Osteoblast (primary cell): ENCODE results near the gene GPM6B. TPM values are rescaled to one million over a fixed set of nuclear protein-coding genes. Genes with fewer than 3 reads are reported as not detected.

Source experiments
- DNase-seq: peaks from one replicate; pipeline ENCODE4 v3.0.0; 2011; ENCODE audit warnings: low spot score, mixed read lengths; ENCODE audit not compliant: insufficient read length; ENCODE audit errors: missing footprints
- H2AFZ ChIP-seq: 2 replicates; pipeline ENCODE4 v1.6.0; 2011; ENCODE audit warnings: mild to moderate bottlenecking, low read length
- H3K27ac ChIP-seq: 2 replicates; pipeline ENCODE4 v1.5.1; 2011; ENCODE audit warnings: mild to moderate bottlenecking, low read depth, low read length, moderate library complexity
- H3K27me3 ChIP-seq: 2 replicates; pipeline ENCODE4 v1.6.0; 2012; ENCODE audit warnings: mild to moderate bottlenecking, control low read depth, inconsistent platforms, low read length, moderate library complexity; ENCODE audit not compliant: insufficient read depth
- H3K36me3 ChIP-seq: 2 replicates; pipeline ENCODE4 v1.5.1; 2011; ENCODE audit warnings: mild to moderate bottlenecking, low read length, control low read depth, moderate library complexity; ENCODE audit not compliant: insufficient read depth
- H3K4me1 ChIP-seq: 2 replicates; pipeline ENCODE4 v1.5.1; 2011; ENCODE audit warnings: mild to moderate bottlenecking, low read length, control low read depth, moderate library complexity; ENCODE audit not compliant: insufficient read depth
- H3K4me2 ChIP-seq: 2 replicates; pipeline ENCODE4 v1.6.0; 2011; ENCODE audit warnings: mild to moderate bottlenecking, low read length; ENCODE audit not compliant: insufficient read depth
- H3K4me3 ChIP-seq: fragments of 200-600 bp; sonication (generic); 3 replicates; pipeline ENCODE4 v1.5.1; 2012; ENCODE audit warnings: mild to moderate bottlenecking, low read length, inconsistent platforms; ENCODE audit not compliant: insufficient read depth
- H3K79me2 ChIP-seq: 2 replicates; pipeline ENCODE4 v1.6.0; 2012; ENCODE audit warnings: mild to moderate bottlenecking, low read length, control low read depth, inconsistent platforms; ENCODE audit not compliant: insufficient read depth
- H3K9me3 ChIP-seq: 2 replicates; pipeline ENCODE4 v1.5.1; 2011; ENCODE audit warnings: low read depth, low read length, control low read depth
- H4K20me1 ChIP-seq: 2 replicates; pipeline ENCODE4 v1.6.0; 2012; ENCODE audit warnings: mild to moderate bottlenecking, low read length, control low read depth; ENCODE audit not compliant: insufficient read depth
- total RNA-seq: library from RNA; depleted of rRNA; stranded (reverse); fragments of >200 nt; gene quantifications from 2 replicates; pipeline ENCODE4 v1.2.3, GENCODE V29; 2012
- TF ChIP-seq, protein P1 (sequence below): IDR thresholded peaks from 2 replicates; pipeline ENCODE4 v1.5.1; 2011; ENCODE audit warnings: mild to moderate bottlenecking, low read depth, low read length, moderate library complexity; ENCODE audit errors: extremely low read depth

GPM6B gene
- total RNA-seq, 1 donor = 1.1 TPM

DNA sequence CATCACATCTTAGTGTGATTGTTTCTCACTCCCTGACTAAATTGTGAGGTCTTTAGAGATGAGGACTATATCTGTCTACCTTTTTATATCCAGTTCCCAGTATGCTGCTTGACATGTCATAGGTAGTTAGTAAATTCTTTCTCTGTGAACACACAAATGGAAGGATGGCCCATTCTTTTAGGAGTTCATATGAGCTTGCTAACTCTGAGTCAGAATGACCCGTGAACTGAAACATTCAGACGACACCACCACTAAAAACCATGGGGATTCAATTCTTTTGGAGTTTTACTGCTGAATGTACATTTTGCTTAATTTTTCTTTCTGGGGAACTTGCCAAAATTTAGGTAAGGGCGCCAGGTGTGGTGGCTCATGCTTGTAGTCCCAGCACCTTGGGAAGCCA is 68.4 kb downstream of the GPM6B start:
- no peaks in the 10 kb centered on the region for H3K27me3 ChIP-seq
- no peak for DNase-seq
- H3K79me2 ChIP-seq = no peaks in the 10 kb centered on the region
- H2AFZ ChIP-seq = no peak overlapping the region
- peak overlapping the region; percentile 16 for H3K27ac ChIP-seq
- H3K36me3 ChIP-seq = peaks cover 33% of the 10 kb centered on the region
- H3K4me2 ChIP-seq = no peak overlapping the region
- TF ChIP-seq, protein P1, sequence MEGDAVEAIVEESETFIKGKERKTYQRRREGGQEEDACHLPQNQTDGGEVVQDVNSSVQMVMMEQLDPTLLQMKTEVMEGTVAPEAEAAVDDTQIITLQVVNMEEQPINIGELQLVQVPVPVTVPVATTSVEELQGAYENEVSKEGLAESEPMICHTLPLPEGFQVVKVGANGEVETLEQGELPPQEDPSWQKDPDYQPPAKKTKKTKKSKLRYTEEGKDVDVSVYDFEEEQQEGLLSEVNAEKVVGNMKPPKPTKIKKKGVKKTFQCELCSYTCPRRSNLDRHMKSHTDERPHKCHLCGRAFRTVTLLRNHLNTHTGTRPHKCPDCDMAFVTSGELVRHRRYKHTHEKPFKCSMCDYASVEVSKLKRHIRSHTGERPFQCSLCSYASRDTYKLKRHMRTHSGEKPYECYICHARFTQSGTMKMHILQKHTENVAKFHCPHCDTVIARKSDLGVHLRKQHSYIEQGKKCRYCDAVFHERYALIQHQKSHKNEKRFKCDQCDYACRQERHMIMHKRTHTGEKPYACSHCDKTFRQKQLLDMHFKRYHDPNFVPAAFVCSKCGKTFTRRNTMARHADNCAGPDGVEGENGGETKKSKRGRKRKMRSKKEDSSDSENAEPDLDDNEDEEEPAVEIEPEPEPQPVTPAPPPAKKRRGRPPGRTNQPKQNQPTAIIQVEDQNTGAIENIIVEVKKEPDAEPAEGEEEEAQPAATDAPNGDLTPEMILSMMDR = no peak
- H4K20me1 ChIP-seq = no peaks in the 10 kb centered on the region
- H3K4me3 ChIP-seq = no peak overlapping the region
- no peaks in the 10 kb centered on the region for H3K9me3 ChIP-seq
- peaks cover 3% of the 10 kb centered on the region for H3K4me1 ChIP-seq

DNA sequence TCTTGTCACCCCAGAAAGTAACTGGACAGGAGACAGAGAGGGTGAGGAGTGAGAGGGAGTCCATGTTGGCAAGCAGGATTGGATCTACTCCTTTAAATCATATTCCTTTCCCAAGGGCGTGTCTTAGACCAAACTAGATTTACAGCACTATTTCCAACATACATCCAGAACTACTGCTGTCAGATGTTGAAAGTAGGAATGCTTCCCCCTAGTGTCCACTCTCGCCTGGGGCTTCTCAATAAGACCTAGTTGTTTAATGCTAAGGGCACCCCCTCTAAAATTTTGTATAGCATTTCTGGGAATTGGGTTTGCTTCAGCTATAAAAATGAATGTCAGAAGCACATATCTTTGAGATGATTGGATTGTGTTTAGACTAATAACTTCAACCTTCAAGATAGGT is 69.1 kb downstream of the GPM6B start:
- H3K4me1 ChIP-seq = peaks cover 3% of the 10 kb centered on the region
- no peaks in the 10 kb centered on the region for H4K20me1 ChIP-seq
- H3K9me3 ChIP-seq = no peaks in the 10 kb centered on the region
- no peaks in the 10 kb centered on the region for H3K79me2 ChIP-seq
- DNase-seq = peak; percentile 57
- H2AFZ ChIP-seq = no peak overlapping the region
- no peak overlapping the region for H3K27ac ChIP-seq
- no peak overlapping the region for H3K4me3 ChIP-seq
- TF ChIP-seq, protein P1 = peak; percentile 72
- no peaks in the 10 kb centered on the region for H3K27me3 ChIP-seq
- H3K36me3 ChIP-seq = peaks cover 33% of the 10 kb centered on the region
- H3K4me2 ChIP-seq = no peak overlapping the region

DNA sequence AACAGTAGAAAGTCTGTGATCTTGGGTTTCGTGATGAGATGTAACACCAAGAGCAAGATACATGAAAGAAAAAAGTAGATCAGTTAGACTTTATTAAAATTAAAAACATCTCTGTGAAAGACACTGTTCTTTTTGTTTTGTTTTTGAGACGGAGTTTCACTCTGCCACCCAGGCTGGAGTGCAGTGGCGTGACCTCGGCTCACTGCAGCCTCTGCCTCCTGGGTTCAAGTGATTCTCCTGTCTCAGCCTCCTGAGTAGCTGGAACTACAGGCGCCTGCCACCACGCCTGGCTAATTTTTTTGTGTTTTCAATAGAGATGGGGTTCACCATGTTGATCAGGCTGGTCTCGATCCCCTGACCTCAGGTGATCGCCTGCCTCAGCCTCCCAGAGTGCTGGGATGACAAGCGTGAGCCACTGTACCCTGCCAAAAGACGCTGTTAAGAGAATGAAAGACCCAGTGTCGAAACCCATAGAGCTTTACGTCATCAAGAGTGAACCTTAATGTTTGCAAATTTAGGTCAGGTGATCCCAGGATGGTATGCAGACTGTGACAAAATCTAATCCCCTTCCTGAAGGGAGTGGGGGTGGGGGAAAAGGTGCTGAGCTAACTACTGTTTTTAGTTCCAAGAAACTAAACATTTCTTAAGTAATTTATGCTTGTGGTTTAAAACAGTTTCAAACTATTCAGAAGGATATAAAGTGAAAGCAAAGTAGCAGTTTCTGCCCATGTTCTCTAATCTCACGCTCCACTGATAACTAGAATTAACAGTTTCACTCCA is 74.3 kb downstream of the GPM6B start:
- H3K36me3 ChIP-seq = peaks cover 30% of the 10 kb centered on the region
- H3K4me3 ChIP-seq = no peak overlapping the region
- H4K20me1 ChIP-seq = no peaks in the 10 kb centered on the region
- H3K4me1 ChIP-seq = peaks cover under 1% of the 10 kb centered on the region
- H3K4me2 ChIP-seq = no peak overlapping the region
- H2AFZ ChIP-seq = no peak overlapping the region
- no peaks in the 10 kb centered on the region for H3K9me3 ChIP-seq
- TF ChIP-seq, protein P1 = no peak
- H3K79me2 ChIP-seq = no peaks in the 10 kb centered on the region
- no peak overlapping the region for H3K27ac ChIP-seq
- DNase-seq = no peak
- H3K27me3 ChIP-seq = no peaks in the 10 kb centered on the region

DNA sequence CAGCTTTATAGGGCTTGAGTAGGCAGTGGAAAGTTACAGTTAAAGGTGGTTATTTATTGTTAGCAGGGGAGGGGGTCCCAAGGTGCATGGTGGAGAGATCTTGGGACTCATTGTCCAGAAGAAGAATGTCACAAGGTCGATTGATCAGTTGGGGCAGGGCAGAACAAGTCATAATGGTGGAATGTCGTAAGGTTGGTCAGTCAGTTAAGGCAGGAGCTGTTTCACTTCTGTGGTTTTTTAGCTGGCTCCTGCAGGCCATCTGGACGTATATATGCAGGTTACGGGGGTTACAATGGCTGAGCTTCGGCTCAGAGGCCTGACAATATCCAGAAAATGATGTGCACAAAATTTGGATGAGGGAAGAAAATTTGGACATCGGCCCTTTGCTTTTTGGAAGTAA is 75.2 kb downstream of the GPM6B start:
- Histone ChIP-seq H3K27ac (no peak overlapping the region), H3K4me2 (no peak overlapping the region), H3K79me2 (no peaks in the 10 kb centered on the region), H4K20me1 (no peaks in the 10 kb centered on the region), H3K36me3 (peaks cover 25% of the 10 kb centered on the region), H2AFZ (no peak overlapping the region), H3K9me3 (no peaks in the 10 kb centered on the region), H3K27me3 (no peaks in the 10 kb centered on the region), H3K4me3 (no peak overlapping the region), H3K4me1 (no peaks in the 10 kb centered on the region)
- DNase-seq = no peak
- TF ChIP-seq, protein P1 = no peak
